ENCODE results near the gene SPACDR.

DNA sequence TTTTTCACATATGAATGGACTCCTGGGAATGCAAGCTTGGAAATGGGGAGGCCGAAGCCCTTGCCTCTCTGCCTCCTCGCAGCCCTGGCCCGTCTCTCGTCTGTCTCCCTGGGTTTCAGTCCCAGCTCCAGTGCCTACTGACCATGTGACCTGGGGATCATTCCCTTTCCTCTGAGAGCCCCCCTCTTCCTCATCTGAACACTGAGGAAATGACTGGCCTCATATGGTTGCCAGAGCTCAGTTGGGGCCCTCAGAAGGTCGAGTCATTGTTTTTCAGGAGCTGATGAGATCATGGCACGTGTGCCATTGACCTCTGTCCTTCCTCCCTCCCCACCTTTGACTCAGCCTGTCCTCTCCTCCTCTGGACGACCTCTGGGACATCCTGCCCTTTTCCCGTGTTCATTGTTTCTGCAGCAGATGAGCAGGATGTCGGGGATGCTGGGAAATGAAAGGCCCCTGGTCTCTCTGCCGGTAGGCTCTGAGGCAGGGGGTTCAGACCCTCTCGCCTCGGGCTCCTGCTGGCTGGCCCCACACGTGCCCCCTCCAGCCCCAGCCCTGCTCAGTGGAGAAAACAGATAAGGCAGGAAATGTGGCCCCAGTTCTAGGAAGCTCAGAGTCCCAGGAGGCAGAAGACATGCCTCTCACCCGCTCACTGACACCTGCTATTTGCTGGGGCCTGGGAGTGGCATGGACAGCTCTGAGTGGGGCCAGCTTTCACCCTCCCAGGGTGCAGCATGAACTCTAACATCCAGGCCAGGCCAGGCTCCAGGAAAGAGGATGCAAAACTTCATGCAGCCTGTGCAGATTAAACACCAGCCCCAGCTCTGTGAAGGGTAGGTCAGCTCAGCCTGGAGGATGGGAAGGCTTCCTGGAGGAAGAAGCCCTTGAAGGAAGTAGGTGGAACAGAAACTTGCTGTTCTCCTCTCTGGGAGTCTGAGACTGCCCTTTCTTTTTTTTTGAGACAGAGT is 19.5 kb downstream of the SPACDR start:
- TF ChIP-seq, protein P1, sequence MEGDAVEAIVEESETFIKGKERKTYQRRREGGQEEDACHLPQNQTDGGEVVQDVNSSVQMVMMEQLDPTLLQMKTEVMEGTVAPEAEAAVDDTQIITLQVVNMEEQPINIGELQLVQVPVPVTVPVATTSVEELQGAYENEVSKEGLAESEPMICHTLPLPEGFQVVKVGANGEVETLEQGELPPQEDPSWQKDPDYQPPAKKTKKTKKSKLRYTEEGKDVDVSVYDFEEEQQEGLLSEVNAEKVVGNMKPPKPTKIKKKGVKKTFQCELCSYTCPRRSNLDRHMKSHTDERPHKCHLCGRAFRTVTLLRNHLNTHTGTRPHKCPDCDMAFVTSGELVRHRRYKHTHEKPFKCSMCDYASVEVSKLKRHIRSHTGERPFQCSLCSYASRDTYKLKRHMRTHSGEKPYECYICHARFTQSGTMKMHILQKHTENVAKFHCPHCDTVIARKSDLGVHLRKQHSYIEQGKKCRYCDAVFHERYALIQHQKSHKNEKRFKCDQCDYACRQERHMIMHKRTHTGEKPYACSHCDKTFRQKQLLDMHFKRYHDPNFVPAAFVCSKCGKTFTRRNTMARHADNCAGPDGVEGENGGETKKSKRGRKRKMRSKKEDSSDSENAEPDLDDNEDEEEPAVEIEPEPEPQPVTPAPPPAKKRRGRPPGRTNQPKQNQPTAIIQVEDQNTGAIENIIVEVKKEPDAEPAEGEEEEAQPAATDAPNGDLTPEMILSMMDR (IDR thresholded peaks at IDR 0.05): no peak
- TF ChIP-seq POLR2A (IDR thresholded peaks at IDR 0.05) (no peak), EP300 (IDR thresholded peaks at IDR 0.05) (peak in 1 of 2 donors; percentile 64)

Data from tibial nerve (tissue), 4 donors.